Lower lobe of right lung (tissue), 2 donors: ENCODE results near the gene UNK. TPM values are rescaled to one million over a fixed set of nuclear protein-coding genes. Genes with fewer than 3 reads are reported as not detected.
A peak's percentile ranks its signal among the peaks of the same experiment; 100 is the strongest.

Experiments
- ATAC-seq, 2 donors: fragments of 200-7000 bp; cut with Tn5 transposase; one replicate each; pipeline ENCODE4 v1.9.1; 2020 to 2022; ENCODE audit warnings: mild to moderate bottlenecking in 2 of 2, moderate library complexity in 2 of 2
- DNase-seq: peaks from one replicate; pipeline ENCODE4 v3.0.0-alpha.2; 2020
- H3K27ac ChIP-seq: fragments of 200-600 bp; one replicate; pipeline ENCODE4 v1.8.0; 2022
- H3K27me3 ChIP-seq: fragments of 200-600 bp; one replicate; pipeline ENCODE4 v1.8.0; 2022; ENCODE audit warnings: low read depth
- H3K36me3 ChIP-seq: fragments of 200-600 bp; one replicate; pipeline ENCODE4 v1.8.0; 2022; ENCODE audit warnings: mild to moderate bottlenecking
- H3K4me1 ChIP-seq: fragments of 200-600 bp; one replicate; pipeline ENCODE4 v1.8.0; 2022
- H3K4me3 ChIP-seq: fragments of 200-600 bp; one replicate; pipeline ENCODE4 v1.8.0; 2022; ENCODE audit warnings: mild to moderate bottlenecking
- H3K9me3 ChIP-seq: fragments of 200-600 bp; one replicate; pipeline ENCODE4 v1.8.0; 2022
- intact Hi-C: fragments of 100-400 bp; cut with DNase I; formaldehyde crosslinking; loops from one replicate; pipeline ENCODE4 v1.11.0; 2022
- total RNA-seq: library from RNA; stranded (reverse); fragmentation: NEBNext Ultra II Directional; extraction: Animal tissue kit (Norgen Biotek cat#: 25700); gene quantifications from one replicate; pipeline ENCODE4 v1.2.1, GENCODE V29; 2021
- TF ChIP-seq, protein P1 (sequence below): fragments of 200-600 bp; IDR thresholded peaks from one replicate; pipeline ENCODE4 v1.8.0; 2022; ENCODE audit warnings: antibody characterized with exemption, mild to moderate bottlenecking
- donor health status: DM: no; HTN: yes; CAD: no; lungs with severe emphysema.

Gene UNK
- total RNA-seq, 1 donor from 2014 or later: 31.1 TPM

DNA sequence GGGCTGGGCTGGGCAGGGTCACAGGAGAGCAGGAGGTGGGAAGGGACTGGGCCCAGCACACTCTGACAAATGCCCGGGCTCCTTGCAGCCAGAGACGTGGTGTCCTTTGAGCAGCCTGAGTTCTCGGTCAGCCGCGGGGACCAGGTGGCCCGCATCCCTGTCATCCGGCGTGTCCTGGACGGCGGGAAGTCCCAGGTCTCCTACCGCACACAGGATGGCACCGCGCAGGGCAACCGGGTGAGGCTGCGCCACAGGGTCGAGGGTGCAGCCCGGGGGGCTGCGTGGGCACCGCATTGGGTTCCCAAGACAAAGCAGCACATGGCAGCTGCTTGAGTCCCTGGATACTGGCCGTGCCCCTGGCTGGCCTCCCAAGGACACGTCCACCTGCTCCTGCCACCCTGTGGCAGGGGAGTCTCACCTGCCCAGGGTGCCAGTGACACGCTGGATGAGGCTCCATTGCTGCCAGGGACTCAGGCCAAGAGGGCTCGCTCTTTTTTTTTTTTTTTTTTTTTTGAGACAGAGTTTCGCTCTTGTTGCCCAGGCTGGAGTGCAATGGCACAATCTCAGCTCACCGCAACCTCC lies 40.9 kb upstream of the UNK start:
- Histone ChIP-seq H3K27me3 (no peaks in the 10 kb centered on the region), H3K4me1 (peaks cover 9% of the 10 kb centered on the region), H3K9me3 (no peaks in the 10 kb centered on the region), H3K27ac (no peak overlapping the region), H3K4me3 (no peak overlapping the region), H3K36me3 (peaks cover 5% of the 10 kb centered on the region)
- DNase-seq (no peak), ATAC-seq (no peak)
- intact Hi-C loops: no loop called here
- TF ChIP-seq, protein P1, sequence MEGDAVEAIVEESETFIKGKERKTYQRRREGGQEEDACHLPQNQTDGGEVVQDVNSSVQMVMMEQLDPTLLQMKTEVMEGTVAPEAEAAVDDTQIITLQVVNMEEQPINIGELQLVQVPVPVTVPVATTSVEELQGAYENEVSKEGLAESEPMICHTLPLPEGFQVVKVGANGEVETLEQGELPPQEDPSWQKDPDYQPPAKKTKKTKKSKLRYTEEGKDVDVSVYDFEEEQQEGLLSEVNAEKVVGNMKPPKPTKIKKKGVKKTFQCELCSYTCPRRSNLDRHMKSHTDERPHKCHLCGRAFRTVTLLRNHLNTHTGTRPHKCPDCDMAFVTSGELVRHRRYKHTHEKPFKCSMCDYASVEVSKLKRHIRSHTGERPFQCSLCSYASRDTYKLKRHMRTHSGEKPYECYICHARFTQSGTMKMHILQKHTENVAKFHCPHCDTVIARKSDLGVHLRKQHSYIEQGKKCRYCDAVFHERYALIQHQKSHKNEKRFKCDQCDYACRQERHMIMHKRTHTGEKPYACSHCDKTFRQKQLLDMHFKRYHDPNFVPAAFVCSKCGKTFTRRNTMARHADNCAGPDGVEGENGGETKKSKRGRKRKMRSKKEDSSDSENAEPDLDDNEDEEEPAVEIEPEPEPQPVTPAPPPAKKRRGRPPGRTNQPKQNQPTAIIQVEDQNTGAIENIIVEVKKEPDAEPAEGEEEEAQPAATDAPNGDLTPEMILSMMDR: no peak

DNA sequence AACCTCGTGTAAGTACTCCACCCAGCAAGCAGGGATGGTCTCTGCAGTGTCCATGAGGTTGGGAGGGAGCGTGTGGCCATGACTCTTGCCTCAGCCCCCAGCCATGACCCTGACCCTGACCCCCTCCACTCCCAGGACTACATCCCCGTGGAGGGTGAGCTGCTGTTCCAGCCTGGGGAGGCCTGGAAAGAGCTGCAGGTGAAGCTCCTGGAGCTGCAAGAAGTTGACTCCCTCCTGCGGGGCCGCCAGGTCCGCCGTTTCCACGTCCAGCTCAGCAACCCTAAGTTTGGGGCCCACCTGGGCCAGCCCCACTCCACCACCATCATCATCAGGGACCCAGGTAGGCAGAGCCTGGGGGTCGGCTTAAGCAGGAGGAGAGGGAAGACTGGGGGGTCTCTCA lies 35.9 kb upstream of the UNK start:
- no peak overlapping the region for H3K4me3 ChIP-seq
- no peak for DNase-seq
- H3K9me3 ChIP-seq: no peaks in the 10 kb centered on the region
- no peak for ATAC-seq
- peaks cover 25% of the 10 kb centered on the region for H3K4me1 ChIP-seq
- intact Hi-C loops: loop anchor here (5.0 kb wide), 1 partner anchor 71 kb away; no protein-coding TSS in a partner anchor
- peaks cover 32% of the 10 kb centered on the region for H3K36me3 ChIP-seq
- no peak overlapping the region for H3K27ac ChIP-seq
- TF ChIP-seq, protein P1: no peak
- no peaks in the 10 kb centered on the region for H3K27me3 ChIP-seq

DNA sequence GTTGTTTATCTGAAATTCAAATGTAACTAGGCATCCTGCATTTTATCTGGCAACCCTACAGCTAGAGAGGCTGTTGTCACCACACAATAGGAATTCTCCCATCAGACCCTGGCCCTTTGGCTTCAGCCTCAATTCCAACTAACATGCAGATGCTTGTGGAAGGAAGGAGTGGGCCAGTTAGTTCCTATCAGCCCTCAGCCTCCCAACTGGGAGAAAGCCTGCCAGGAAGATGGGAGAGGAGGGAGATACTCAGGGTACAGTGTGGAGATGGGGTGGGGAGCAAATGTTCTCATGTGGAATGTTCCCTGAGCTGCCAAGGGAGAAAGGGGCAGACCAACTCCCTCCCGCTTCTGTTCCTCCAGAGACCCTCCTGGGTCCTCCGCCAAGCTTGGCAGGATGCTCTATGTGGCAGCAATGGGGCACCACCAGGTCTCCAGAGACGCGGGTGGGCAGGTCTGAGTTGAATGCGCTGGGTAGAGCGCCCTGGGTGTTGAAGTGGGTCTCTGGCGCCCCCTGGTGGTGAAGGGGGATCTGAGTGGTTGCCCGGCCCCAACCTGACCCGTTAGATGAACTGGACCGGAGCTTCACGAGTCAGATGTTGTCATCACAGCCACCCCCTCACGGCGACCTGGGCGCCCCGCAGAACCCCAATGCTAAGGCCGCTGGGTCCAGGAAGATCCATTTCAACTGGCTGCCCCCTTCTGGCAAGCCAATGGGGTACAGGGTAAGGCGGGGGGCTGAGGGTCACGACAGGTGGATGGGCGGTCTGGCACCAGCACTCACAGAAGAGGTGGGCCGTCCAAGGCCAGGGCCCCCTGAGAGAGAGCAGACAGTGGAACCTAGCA lies 34.8 kb upstream of the UNK start:
- ATAC-seq: peak; percentile 80 to 84
- Histone ChIP-seq H3K9me3 (no peaks in the 10 kb centered on the region), H3K27ac (no peak overlapping the region), H3K4me3 (no peak overlapping the region), H3K4me1 (peaks cover 33% of the 10 kb centered on the region), H3K27me3 (no peaks in the 10 kb centered on the region), H3K36me3 (peaks cover 34% of the 10 kb centered on the region)
- DNase-seq: peak; percentile 92
- TF ChIP-seq, protein P1: peak; percentile 96
- intact Hi-C loops: loop anchor here (5.0 kb wide), 1 partner anchor 72 kb away; no protein-coding TSS in a partner anchor

DNA sequence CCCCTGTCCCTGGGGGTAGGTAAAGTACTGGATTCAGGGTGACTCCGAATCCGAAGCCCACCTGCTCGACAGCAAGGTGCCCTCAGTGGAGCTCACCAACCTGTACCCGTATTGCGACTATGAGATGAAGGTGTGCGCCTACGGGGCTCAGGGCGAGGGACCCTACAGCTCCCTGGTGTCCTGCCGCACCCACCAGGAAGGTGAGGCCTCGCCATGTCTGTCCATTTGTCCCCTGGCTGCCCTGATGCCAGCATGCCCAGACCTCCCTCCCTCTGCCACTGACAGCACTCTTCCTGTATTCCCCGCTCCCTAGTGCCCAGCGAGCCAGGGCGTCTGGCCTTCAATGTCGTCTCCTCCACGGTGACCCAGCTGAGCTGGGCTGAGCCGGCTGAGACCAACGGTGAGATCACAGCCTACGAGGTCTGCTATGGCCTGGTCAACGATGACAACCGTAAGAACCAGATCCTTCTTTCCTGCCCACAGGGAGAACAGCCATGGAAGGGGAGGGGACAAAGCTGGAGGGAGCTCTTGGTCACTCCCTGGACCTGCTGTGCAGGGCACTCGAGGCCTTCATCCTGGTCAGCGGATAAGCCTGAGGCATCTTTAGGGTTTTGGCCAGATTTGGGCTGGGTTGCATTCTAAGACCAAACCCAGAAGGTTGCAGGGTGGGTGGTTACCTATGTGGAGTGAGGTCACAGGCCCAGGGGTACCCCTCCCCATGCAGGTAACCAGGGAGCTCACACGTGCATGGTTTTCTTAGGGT lies 33.8 kb upstream of the UNK start:
- no peak for DNase-seq
- intact Hi-C loops: no loop called here
- H3K27ac ChIP-seq: no peak overlapping the region

More for the DNA sequence above, 33.8 kb upstream of the UNK start:
- H3K27me3 ChIP-seq: no peaks in the 10 kb centered on the region
- peaks cover 33% of the 10 kb centered on the region for H3K4me1 ChIP-seq
- TF ChIP-seq, protein P1: no peak
- peaks cover 37% of the 10 kb centered on the region for H3K36me3 ChIP-seq
- H3K9me3 ChIP-seq: no peaks in the 10 kb centered on the region
- H3K4me3 ChIP-seq: no peak overlapping the region
- ATAC-seq: no peak
